Naive thymus-derived CD4-positive, alpha-beta T cell (primary cell): ENCODE data around the gene GIMAP2. TPM values are rescaled to one million over a fixed set of nuclear protein-coding genes. Genes with fewer than 3 reads are reported as not detected.

ENCODE experiments used
- ATAC-seq: fragments of 150-1000 bp; cut with Tn5 transposase; 2 replicates; pipeline ENCODE4 v1.10.0; 2021; ENCODE audit warnings: mild to moderate bottlenecking, moderate library complexity
- CTCF ChIA-PET: fragments of 350-600 bp; sonication (Branson Sonifier 250); formaldehyde crosslinking; loops from one replicate; lab custom pipeline; 2021; ENCODE audit warnings: antibody characterized with exemption; lab: Charles Lee
- POLR2A ChIA-PET: fragments of 350-600 bp; sonication (Branson Sonifier 250); formaldehyde crosslinking; loops from one replicate; lab custom pipeline; 2021; ENCODE audit warnings: antibody characterized with exemption, inconsistent platforms; lab: Charles Lee
- DNase-seq, 9 donors: peaks; one replicate each; pipeline versions ENCODE4 v3.0.0 to v3.0.0-alpha.2; 2020 to 2022; ENCODE audit warnings: mixed read lengths in 1 of 9
- H3K27ac ChIP-seq: one replicate; pipeline ENCODE4 v1.7.0; 2013; ENCODE audit warnings: mild to moderate bottlenecking, low read depth, low read length, moderate library complexity
- H3K27me3 ChIP-seq, 2 donors: one replicate each; pipeline ENCODE4 v1.7.0; 2013; ENCODE audit warnings: low read length in 2 of 2, mild to moderate bottlenecking in 2 of 2, moderate library complexity in 2 of 2; ENCODE audit not compliant: control insufficient read depth in 2 of 2, insufficient read depth in 2 of 2
- H3K36me3 ChIP-seq, 3 experiments: 1 replicate in 2 of 3; 2 replicates in 1 of 3; pipeline ENCODE4 v1.7.0; 2013; ENCODE audit warnings: low read length in 3 of 3, mild to moderate bottlenecking in 3 of 3, moderate library complexity in 1 of 3; ENCODE audit not compliant: insufficient read depth in 3 of 3, control insufficient read depth in 2 of 3
- H3K4me1 ChIP-seq, 2 donors: one replicate each; pipeline ENCODE4 v1.7.0; 2013; ENCODE audit warnings: low read length in 2 of 2, mild to moderate bottlenecking in 2 of 2, moderate library complexity in 1 of 2; ENCODE audit not compliant: control insufficient read depth in 2 of 2, insufficient read depth in 2 of 2
- H3K4me3 ChIP-seq: 2 replicates; pipeline ENCODE4 v1.7.0; 2013; ENCODE audit warnings: mild to moderate bottlenecking, low read length
- H3K9me3 ChIP-seq, 3 experiments: 1 replicate in 2 of 3; 2 replicates in 1 of 3; pipeline ENCODE4 v1.7.0; 2013; ENCODE audit warnings: low read length in 3 of 3; ENCODE audit not compliant: control insufficient read depth in 2 of 3
- H3K27ac Mint-ChIP-seq, 9 donors: one replicate each; pipeline ENCODE4 v1.8.0; 2020 to 2022; ENCODE audit warnings: mixed read lengths in 9 of 9, mild to moderate bottlenecking in 8 of 9, moderate library complexity in 5 of 9, inconsistent platforms in 2 of 9
- H3K27me3 Mint-ChIP-seq, 5 donors: one replicate each; pipeline ENCODE4 v1.8.0; 2021 to 2022; ENCODE audit warnings: mixed read lengths in 5 of 5, mild to moderate bottlenecking in 1 of 5
- H3K36me3 Mint-ChIP-seq, 5 donors: one replicate each; pipeline ENCODE4 v1.8.0; 2020 to 2022; ENCODE audit warnings: mixed read lengths in 5 of 5, mild to moderate bottlenecking in 3 of 5, inconsistent platforms in 1 of 5
- H3K4me1 Mint-ChIP-seq, 7 donors: one replicate each; pipeline ENCODE4 v1.8.0; 2020 to 2022; ENCODE audit warnings: mixed read lengths in 7 of 7, mild to moderate bottlenecking in 3 of 7, inconsistent platforms in 1 of 7
- H3K4me3 Mint-ChIP-seq, 10 donors: one replicate each; pipeline ENCODE4 v1.8.0; 2020 to 2022; ENCODE audit warnings: mild to moderate bottlenecking in 10 of 10, mixed read lengths in 10 of 10, moderate library complexity in 6 of 10, inconsistent platforms in 2 of 10
- H3K9me3 Mint-ChIP-seq, 11 donors: one replicate each; pipeline ENCODE4 v1.8.0; 2020 to 2022; ENCODE audit warnings: mixed read lengths in 11 of 11, mild to moderate bottlenecking in 4 of 11, inconsistent platforms in 1 of 11, moderate library complexity in 1 of 11
- intact Hi-C, 2 donors: fragments of 100-400 bp; cut with micrococcal nuclease; formaldehyde crosslinking; loops; one replicate each; pipeline ENCODE4 v1.15.1; 2023
- polyA plus RNA-seq, 2 donors: library from polyadenylated mRNA; unstranded; fragments of 300-500 nt; fragmentation: Illumina TruSeq; gene quantifications; one replicate each; pipeline ENCODE4 v1.2.3, GENCODE V29; 2021
- total RNA-seq, 6 experiments: library from RNA in 5 of 6; stranded (reverse) in 5 of 6; gene quantifications; 1 replicate in 5 of 6; 2 replicates in 1 of 6; pipeline ENCODE4 v1.2.3 and lab custom pipeline; 2021 to 2026

GIMAP2 gene
- total and polyA plus RNA-seq, 7 experiments from 2014 or later, result 79.4 to 286 (median 150) TPM

GRCh38 chr7:150733482-150734095, 48.1 kb downstream of the GIMAP2 start:
- no peaks in the 10 kb centered on the region for H3K27me3 ChIP-seq
- DNase-seq, result no peak
- no peaks in the 10 kb centered on the region for H3K27me3 Mint-ChIP-seq
- ChIA-PET POLR2A (interaction anchor here (0.6 to 16.2 kb wide), 15 partner anchors 13 to 283 kb away, joined by 3 to 467 read pairs (median 10); partner anchors contain the start of genes GIMAP1, GIMAP2, GIMAP4 and GIMAP7), CTCF (interaction anchor here (1.0 to 2.7 kb wide), 4 partner anchors 16 to 284 kb away, joined by 3 to 9 read pairs (median 5); partner anchors contain the start of genes GIMAP1 and GIMAP2)
- no peak for ATAC-seq
- H3K36me3 ChIP-seq, result peaks cover 0 to 13% (median 0%) of the 10 kb centered on the region in 3 experiments
- H3K4me1 ChIP-seq, result peaks cover 54 to 71% of the 10 kb centered on the region in 2 donors
- H3K36me3 Mint-ChIP-seq, result peaks cover 6 to 38% (median 13%) of the 10 kb centered on the region in 5 donors
- intact Hi-C loops, result loop anchor here in 1 of 2 donors (2.0 kb wide), 1 partner anchor 47 kb away; no protein-coding TSS in a partner anchor
- peak overlapping the region; percentile 87 to 99 (median 96) for H3K27ac Mint-ChIP-seq
- H3K27ac ChIP-seq, result peak overlapping the region; percentile 82
- peaks cover 0 to 2% (median 0%) of the 10 kb centered on the region in 3 experiments for H3K9me3 ChIP-seq
- peak overlapping the region; percentile 25 to 100 (median 86) for H3K4me3 Mint-ChIP-seq
- peaks cover 57 to 81% (median 75%) of the 10 kb centered on the region in 7 donors for H3K4me1 Mint-ChIP-seq
- H3K4me3 ChIP-seq, result peak overlapping the region; percentile 29
- peaks cover 0 to 9% (median 5%) of the 10 kb centered on the region in 11 donors for H3K9me3 Mint-ChIP-seq

GRCh38 chr7:150734254-150734653, 48.7 kb downstream of the GIMAP2 start:
- H3K9me3 Mint-ChIP-seq, result peaks cover 0 to 6% (median 0%) of the 10 kb centered on the region in 11 donors
- H3K4me3 Mint-ChIP-seq, result peak overlapping the region; percentile 14 to 100 (median 92)
- H3K27ac Mint-ChIP-seq, result peak overlapping the region; percentile 87 to 99 (median 96)
- Histone ChIP-seq H3K27ac (peak overlapping the region; percentile 82), H3K36me3 (peaks cover 0 to 16% (median 0%) of the 10 kb centered on the region in 3 experiments), H3K27me3 (no peaks in the 10 kb centered on the region), H3K4me3 (peak overlapping the region; percentile 5), H3K4me1 (peaks cover 54 to 70% of the 10 kb centered on the region in 2 donors), H3K9me3 (no peaks in the 10 kb centered on the region)
- peaks cover 60 to 75% (median 70%) of the 10 kb centered on the region in 7 donors for H3K4me1 Mint-ChIP-seq
- intact Hi-C loops, result no loop called here
- CTCF ChIA-PET, result interaction anchor here (5.2 kb wide), 1 partner anchor 17 kb away, joined by 37 read pairs; the partner anchor contains the start of gene GIMAP1
- DNase-seq, result no peak
- POLR2A ChIA-PET, result interaction anchor here (1.7 to 16.2 kb wide), 9 partner anchors 12 to 283 kb away, joined by 8 to 467 read pairs (median 98); partner anchors contain the start of genes GIMAP1, GIMAP2, GIMAP4 and GIMAP6
- H3K36me3 Mint-ChIP-seq, result peaks cover 8 to 39% (median 14%) of the 10 kb centered on the region in 5 donors
- no peak for ATAC-seq
- H3K27me3 Mint-ChIP-seq, result no peaks in the 10 kb centered on the region

- ChIA-PET POLR2A (interaction anchor here (0.6 to 16.2 kb wide), 12 partner anchors 10 to 355 kb away, joined by 3 to 467 read pairs (median 40); partner anchors contain the start of genes GIMAP1, GIMAP2, GIMAP4 and GIMAP6), CTCF (interaction anchor here (5.2 kb wide), 1 partner anchor 18 kb away, joined by 37 read pairs; the partner anchor contains the start of gene GIMAP1)
- Histone ChIP-seq H3K9me3 (no peaks in the 10 kb centered on the region), H3K27ac (peak overlapping the region; percentile 82), H3K4me1 (peaks cover 49 to 56% of the 10 kb centered on the region in 2 donors), H3K27me3 (no peaks in the 10 kb centered on the region), H3K4me3 (peak overlapping the region; percentile 84), H3K36me3 (peaks cover under 1 to 25% (median 10%) of the 10 kb centered on the region in 3 experiments)
- peaks cover 55 to 69% (median 60%) of the 10 kb centered on the region in 7 donors for H3K4me1 Mint-ChIP-seq
- DNase-seq, result peak in 1 of 9 donors; percentile 32
- no peak for ATAC-seq
- peaks cover 0 to 4% (median 0%) of the 10 kb centered on the region in 11 donors for H3K9me3 Mint-ChIP-seq
- H3K27ac Mint-ChIP-seq, result peak overlapping the region; percentile 87 to 99 (median 96)
- peaks cover 19 to 40% (median 29%) of the 10 kb centered on the region in 5 donors for H3K36me3 Mint-ChIP-seq
- intact Hi-C loops, result loop anchor here (2.0 to 5.0 kb wide), 5 partner anchors 19 to 378 kb away; partner anchors contain the start of gene GIMAP6 (in 2 of the 2)
- H3K4me3 Mint-ChIP-seq, result peak overlapping the region; percentile 90 to 100 (median 98)
- no peaks in the 10 kb centered on the region for H3K27me3 Mint-ChIP-seq
These were observed 50.3 kb downstream of the GIMAP2 start for GRCh38 chr7:150735596-150736358.

- CTCF ChIA-PET, result interaction anchor here (0.7 to 5.2 kb wide), 4 partner anchors 19 to 286 kb away, joined by 3 to 37 read pairs (median 4); partner anchors contain the start of gene GIMAP1
- peaks cover 30 to 45% (median 40%) of the 10 kb centered on the region in 5 donors for H3K36me3 Mint-ChIP-seq
- Histone ChIP-seq H3K27ac (peak overlapping the region; percentile 82), H3K27me3 (no peaks in the 10 kb centered on the region), H3K36me3 (peaks cover 11 to 36% (median 19%) of the 10 kb centered on the region in 3 experiments), H3K4me1 (peaks cover 49 to 56% of the 10 kb centered on the region in 2 donors), H3K4me3 (peak overlapping the region; percentile 84), H3K9me3 (no peaks in the 10 kb centered on the region)
- DNase-seq (no peak), ATAC-seq (peak; percentile 13)
- peaks cover 57 to 73% (median 65%) of the 10 kb centered on the region in 7 donors for H3K4me1 Mint-ChIP-seq
- intact Hi-C loops, result loop anchor here (1.0 to 5.0 kb wide), 12 partner anchors 9 to 380 kb away; partner anchors contain the start of genes GIMAP1 (in 2 of the 2), GIMAP6 (in 2 of the 2), GIMAP2 (in 1 of the 2) and GIMAP7 (in 1 of the 2)
- H3K27me3 Mint-ChIP-seq, result no peaks in the 10 kb centered on the region
- peak overlapping the region; percentile 87 to 99 (median 96) for H3K27ac Mint-ChIP-seq
- H3K4me3 Mint-ChIP-seq, result peak overlapping the region; percentile 90 to 100 (median 98)
- peaks cover 0 to 4% (median 0%) of the 10 kb centered on the region in 11 donors for H3K9me3 Mint-ChIP-seq
- POLR2A ChIA-PET, result interaction anchor here (0.8 to 16.2 kb wide), 23 partner anchors 10 to 292 kb away, joined by 3 to 467 read pairs (median 15); partner anchors contain the start of genes GIMAP1, GIMAP2, GIMAP4 and GIMAP6
These were observed 51.4 kb downstream of the GIMAP2 start for GRCh38 chr7:150736864-150737263.

- DNase-seq (peak in 6 of 9 donors; percentile 47 to 57 (median 56)), ATAC-seq (peak; percentile 79)
- Histone ChIP-seq H3K4me1 (peaks cover 49 to 56% of the 10 kb centered on the region in 2 donors), H3K9me3 (no peaks in the 10 kb centered on the region), H3K27me3 (no peaks in the 10 kb centered on the region), H3K4me3 (peak within 1 kb of the TSS; percentile 84), H3K27ac (peak within 1 kb of the TSS; percentile 82), H3K36me3 (peaks cover 15 to 42% (median 25%) of the 10 kb centered on the region in 3 experiments)
- Mint-ChIP-seq H3K4me3 (peak within 1 kb of the TSS; percentile 90 to 100 (median 98)), H3K9me3 (peaks cover 0 to 4% (median 0%) of the 10 kb centered on the region in 11 donors), H3K27ac (peak within 1 kb of the TSS; percentile 87 to 99 (median 96)), H3K36me3 (peaks cover 36 to 50% (median 46%) of the 10 kb centered on the region in 5 donors), H3K4me1 (peaks cover 56 to 73% (median 65%) of the 10 kb centered on the region in 7 donors), H3K27me3 (no peaks in the 10 kb centered on the region)
- POLR2A ChIA-PET, result interaction anchor here (0.8 to 16.2 kb wide), 35 partner anchors 8 to 292 kb away, joined by 3 to 467 read pairs (median 7); partner anchors contain the start of genes GIMAP1, GIMAP2, GIMAP4 and GIMAP6
- CTCF ChIA-PET, result interaction anchor here (0.6 to 5.2 kb wide), 9 partner anchors 18 to 289 kb away, joined by 3 to 37 read pairs (median 3); partner anchors contain the start of genes GIMAP1, GIMAP2 and GIMAP4
- intact Hi-C loops, result loop anchor here (1.0 to 5.0 kb wide), 15 partner anchors 9 to 380 kb away; partner anchors contain the start of genes GIMAP1 (in 2 of the 2), GIMAP6 (in 2 of the 2), GIMAP2 (in 1 of the 2) and GIMAP7 (in 1 of the 2)
These were observed 52.0 kb downstream of the GIMAP2 start, which contains the start of gene GIMAP5 for GRCh38 chr7:150737265-150738055. GIMAP5 (plus strand) TSS chr7:150737418; CDS start chr7:150740885, 3,467 bp downstream.
